Sigmoid colon (tissue), 4 donors: ENCODE data around the gene CREB1.

Experiments used
- EP300 ChIP-seq, 4 donors: sonication (generic); formaldehyde crosslinking; IDR thresholded peaks; one replicate each; pipeline ENCODE4 v1.6.1; 2017; ENCODE audit warnings: antibody characterized with exemption in 4 of 4
- POLR2A ChIP-seq, 2 donors: fragments of 450-650 bp; IDR thresholded peaks; one replicate each; pipeline ENCODE4 v1.6.1; 2016; ENCODE audit warnings: antibody characterized with exemption in 2 of 2, mild to moderate bottlenecking in 2 of 2, moderate library complexity in 2 of 2
- TF ChIP-seq, protein P1 (sequence below), 4 experiments: fragments of 450-650 bp in 3 of 4; fragments of 200-600 bp in 1 of 4; IDR thresholded peaks; one replicate each; pipeline ENCODE4 v1.5.1; 2016 to 2019; ENCODE audit warnings: antibody characterized with exemption in 4 of 4, mild to moderate bottlenecking in 3 of 4, moderate library complexity in 2 of 4

DNA sequence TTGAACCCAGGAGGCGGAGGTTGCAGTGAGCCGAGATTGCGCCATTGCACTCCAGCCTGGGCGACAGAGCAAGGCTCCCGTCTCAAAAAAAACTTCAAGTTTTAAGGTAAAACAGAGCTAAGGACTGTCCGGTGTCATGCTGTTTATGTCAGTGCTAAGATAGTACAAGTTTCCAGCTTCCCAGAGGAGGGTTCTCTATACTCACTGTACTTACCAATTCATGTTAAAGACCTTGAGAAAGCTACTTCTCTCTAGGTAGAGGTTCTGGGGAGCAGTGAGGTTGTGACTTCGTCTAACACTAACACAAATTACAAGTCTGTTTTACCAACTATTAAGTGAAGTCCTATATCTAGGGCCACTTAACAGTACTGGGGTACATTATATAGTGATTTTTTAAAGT, 76.6 kb downstream of the CREB1 start:
- TF ChIP-seq, protein P1, sequence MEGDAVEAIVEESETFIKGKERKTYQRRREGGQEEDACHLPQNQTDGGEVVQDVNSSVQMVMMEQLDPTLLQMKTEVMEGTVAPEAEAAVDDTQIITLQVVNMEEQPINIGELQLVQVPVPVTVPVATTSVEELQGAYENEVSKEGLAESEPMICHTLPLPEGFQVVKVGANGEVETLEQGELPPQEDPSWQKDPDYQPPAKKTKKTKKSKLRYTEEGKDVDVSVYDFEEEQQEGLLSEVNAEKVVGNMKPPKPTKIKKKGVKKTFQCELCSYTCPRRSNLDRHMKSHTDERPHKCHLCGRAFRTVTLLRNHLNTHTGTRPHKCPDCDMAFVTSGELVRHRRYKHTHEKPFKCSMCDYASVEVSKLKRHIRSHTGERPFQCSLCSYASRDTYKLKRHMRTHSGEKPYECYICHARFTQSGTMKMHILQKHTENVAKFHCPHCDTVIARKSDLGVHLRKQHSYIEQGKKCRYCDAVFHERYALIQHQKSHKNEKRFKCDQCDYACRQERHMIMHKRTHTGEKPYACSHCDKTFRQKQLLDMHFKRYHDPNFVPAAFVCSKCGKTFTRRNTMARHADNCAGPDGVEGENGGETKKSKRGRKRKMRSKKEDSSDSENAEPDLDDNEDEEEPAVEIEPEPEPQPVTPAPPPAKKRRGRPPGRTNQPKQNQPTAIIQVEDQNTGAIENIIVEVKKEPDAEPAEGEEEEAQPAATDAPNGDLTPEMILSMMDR (IDR thresholded peaks at IDR 0.05): no peak
- TF ChIP-seq POLR2A (IDR thresholded peaks at IDR 0.05) (no peak), EP300 (IDR thresholded peaks at IDR 0.05) (no peak)
